D341Med (cell line): ENCODE data around the gene ATP7A.
"Not testable (repeated sequence)": the region's sequence is repeated elsewhere in the genome, so short reads cannot be mapped to it uniquely, and the experiment has no call there.

ENCODE experiments used
- DNase-seq: peaks from one replicate; pipeline ENCODE4 v3.0.0; 2012; ENCODE audit warnings: low spot score

Gene ATP7A

GRCh38 chrX:78037881-78038280 lies 127.4 kb downstream of the ATP7A start:
- no peak for DNase-seq

DNA sequence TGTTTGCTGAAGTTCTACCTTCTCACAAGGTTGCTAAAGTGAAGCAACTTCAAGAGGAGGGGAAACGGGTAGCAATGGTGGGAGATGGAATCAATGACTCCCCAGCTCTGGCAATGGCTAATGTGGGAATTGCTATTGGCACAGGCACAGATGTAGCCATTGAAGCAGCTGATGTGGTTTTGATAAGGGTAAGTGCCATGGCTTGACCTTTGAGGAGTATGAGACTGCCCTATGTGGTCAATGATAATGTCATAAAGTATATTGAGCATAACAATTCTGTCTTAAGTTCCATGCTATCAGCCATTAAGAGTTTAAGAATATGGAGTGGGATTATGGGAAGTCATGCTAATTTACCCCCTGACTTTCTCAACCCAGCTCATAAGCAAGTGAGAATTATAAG lies 132.1 kb downstream of the ATP7A start:
- DNase-seq, result no peak

GRCh38 chrX:78046362-78046761 lies 135.9 kb downstream of the ATP7A start:
- no peak for DNase-seq

GRCh38 chrX:78048052-78048451 lies 137.6 kb downstream of the ATP7A start:
- no peak for DNase-seq

DNA sequence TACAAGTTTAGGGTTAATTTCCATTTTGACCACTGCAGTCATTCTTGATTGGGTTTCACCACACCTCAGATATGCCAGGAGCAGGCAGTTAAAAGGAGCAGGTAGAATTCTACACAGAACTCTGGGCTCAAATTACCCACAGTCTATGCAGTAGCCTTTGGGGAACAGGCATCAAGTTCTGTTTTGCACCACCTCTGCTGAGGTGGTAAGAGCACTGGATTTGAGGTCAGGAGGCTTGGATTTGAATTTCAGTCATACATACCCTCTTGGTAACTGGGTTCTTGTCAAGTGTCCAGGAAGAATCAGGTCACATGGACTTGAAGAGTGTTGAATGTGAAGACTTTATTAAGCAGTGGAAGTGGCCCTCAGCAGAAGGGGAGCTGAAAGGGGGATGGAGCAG lies 153.2 kb downstream of the ATP7A start:
- DNase-seq, result no peak

DNA sequence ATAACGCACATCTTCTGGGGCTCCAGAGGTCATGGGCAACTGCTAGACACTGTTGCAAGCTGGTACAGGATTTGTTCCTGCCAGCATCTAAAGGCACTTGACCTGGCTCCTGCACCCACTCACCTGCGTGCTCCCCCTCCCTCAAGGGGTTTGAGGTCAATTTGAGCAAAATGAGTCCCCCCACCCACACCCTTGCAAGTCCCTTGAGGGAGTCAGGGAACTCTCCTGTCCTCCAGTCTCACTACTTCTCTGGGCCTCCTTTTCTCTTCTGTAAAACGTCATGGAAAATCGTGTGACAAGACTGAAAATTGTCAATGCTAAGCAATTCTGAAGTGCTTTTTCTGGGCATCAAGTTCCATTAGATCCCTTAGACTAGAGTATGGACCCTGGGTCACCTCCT lies 153.7 kb downstream of the ATP7A start:
- DNase-seq, result no peak

DNA sequence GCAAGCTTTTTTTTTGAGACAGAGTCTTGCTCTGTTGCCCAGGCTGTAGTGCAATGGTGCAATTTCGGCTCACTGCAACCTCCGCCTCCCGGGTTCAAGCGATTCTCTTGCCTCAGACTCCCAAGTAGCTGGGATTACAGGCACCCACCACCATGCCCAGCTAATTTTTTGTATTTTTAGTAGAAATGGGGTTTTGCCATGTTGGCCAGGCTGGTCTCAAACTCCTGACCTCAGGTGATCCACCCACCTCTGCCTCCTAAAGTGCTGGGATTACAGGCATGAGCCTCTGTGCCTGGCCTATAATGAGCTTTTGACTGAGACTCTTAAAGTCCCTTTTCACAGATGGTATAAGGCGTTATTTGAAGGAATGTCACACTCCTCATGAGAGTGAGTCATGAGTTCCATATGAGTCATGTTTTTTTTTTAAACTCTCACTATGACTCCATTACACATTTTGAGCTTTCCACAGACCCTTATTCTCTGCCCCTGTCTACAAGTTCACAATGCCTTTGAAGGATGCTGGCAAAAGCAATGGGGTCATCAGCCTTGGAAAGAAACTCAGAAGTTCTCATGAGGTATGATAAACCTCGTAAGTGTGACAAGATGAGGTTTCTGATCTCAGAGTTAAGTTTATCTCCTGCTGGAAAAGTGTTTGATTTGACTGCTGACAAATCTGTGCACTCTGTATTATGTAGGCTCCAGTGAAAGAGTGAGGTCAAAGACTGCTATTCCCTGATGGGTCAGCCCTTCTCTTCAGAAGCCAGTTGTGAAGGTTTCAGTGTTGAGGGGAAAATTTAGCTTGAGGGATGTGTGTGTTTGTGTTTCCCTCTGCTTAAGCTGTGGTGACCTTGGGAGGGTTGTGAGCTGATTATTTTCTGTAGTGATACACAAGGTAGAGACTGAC lies 154.5 kb downstream of the ATP7A start:
- DNase-seq, result not testable (repeated sequence)

DNA sequence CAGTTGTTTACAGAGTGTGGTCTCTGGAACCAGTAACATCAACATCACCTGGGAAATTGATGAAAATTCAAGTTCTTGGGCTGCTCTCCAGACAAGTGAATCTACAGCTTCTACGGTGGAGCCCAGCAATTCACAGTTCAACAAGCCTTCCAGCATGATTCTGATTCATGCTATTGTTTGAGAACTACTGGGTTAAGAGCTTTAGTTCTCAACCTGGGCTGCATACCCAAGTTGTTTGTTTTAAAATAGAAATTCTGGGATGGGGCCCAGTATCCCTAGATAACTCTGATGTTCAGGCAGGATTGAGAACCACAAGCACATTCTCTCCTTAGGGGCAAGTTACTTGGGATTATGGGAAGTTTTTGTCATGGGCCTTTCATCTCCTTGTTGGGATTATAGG lies 155.6 kb downstream of the ATP7A start:
- DNase-seq, result no peak

DNA sequence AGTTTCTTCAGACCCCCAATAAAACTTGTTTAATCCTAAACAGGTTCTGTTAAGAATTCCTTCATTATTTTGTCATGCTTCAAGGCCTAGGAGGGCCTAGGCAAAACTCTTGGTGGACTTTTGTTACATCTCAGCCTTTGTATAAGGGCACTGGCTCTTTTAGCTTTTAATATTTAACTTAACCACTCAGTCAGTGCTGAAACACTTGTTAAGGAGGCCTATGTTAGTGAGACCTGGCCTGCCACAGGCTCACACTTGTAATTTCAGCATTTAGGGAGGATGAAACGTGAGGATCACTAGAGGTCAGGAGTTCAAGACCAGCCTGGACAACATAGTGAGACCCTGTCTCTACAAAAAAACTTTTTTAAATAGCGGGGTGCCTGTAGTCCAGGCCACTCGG lies 160.8 kb downstream of the ATP7A start:
- no peak for DNase-seq

DNA sequence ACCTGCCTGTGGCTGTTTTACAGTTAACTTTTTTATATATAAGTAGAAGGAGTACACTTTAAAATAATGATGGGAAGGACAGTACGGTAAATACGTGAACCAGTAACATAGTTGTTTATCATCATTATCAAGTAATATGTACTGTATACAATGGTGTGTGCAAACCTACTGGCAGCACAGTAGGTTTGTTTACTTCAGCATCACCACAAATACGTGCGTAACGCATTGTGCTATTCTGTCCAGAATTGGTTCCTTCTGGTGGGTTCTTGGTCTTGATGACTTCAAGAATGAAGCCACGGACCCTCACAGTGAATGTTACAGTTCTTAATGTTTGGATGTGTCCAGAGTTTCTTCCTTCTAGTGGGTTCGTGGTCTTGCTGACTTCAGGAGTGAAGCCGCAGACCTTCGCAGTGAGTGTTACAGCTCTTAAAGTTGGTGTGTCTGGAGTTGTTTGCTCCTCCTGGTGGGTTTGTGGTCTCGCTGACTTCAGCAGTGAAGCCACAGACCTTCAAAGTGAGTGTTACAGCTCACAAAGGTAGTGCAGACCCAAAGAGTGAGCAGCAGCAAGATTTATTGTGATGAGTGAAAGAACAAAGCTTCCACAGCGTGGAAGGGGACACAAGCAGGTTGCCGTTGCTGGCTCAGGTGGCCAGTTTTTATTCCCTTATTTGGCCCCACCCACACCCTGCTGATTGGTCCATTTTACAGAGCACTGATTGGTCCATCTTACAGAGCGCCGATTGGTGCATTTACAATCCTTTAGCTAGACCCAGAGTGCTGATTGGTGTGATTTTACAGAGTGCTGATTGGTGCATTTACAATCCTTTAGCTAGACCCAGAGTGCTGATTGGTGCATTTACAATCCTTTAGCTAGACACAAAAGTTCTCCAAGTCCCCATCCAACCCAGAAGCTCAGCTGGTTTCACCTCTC lies 162.9 kb downstream of the ATP7A start:
- DNase-seq, result not testable (repeated sequence)

GRCh38 chrX:78074088-78074487 lies 163.6 kb downstream of the ATP7A start:
- no peak for DNase-seq

- no peak for DNase-seq
Measured at GRCh38 chrX:78075787-78076389, 165.4 kb downstream of the ATP7A start.

- DNase-seq, result not testable (repeated sequence)
Measured at GRCh38 chrX:78081413-78081812, 170.9 kb downstream of the ATP7A start.

DNA sequence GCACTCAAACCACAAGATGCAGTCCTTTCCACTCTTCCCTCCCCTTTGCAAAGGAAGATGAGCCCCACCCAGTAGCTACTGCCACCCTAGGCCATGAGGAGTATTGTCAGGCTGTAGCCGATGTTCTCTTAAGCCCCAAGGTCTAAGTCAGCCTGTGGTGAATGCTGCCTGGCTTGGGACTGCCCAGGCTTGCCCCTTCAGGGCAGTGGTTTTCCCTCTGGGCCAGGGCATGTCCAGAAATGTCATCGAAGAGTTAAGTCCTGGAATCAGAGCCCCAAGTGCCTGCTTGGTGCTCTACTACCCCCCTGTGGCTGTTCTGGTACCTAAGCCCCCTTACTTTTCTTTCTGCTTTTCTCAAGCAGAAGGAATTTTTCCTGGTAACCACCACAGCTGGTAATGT lies 181.8 kb downstream of the ATP7A start:
- peak; percentile 17 for DNase-seq

DNA sequence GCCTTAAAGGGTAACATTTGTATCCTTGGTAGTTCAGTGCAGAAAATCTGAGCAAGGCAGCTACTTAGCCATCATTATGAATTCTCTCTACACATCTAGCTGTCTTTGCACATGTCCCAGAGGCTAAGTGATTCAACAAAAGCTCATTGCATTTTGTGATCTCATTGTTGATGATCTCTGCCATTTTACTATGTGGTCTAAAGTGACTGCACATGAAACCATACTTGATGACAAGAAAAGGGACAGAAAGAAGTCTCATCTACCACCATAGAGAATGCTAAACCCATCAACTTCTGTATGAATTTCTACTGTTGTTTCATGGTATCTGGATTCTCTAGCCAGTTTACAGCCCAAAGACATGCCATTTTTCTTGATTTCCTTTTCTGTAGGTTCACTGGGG lies 187.6 kb downstream of the ATP7A start:
- no peak for DNase-seq
